HCT116 (cell line): ENCODE measurements around the gene CPSF4L. TPM values are rescaled to one million over a fixed set of nuclear protein-coding genes. Genes with fewer than 3 reads are reported as not detected.

Experiments
- ATAC-seq: fragments of 200-7000 bp; cut with Tn5 transposase; 2 replicates; pipeline ENCODE4 v1.9.1; 2020; ENCODE audit warnings: mild to moderate bottlenecking, moderate library complexity
- BruUV-seq: library from RNA; stranded (reverse); fragments of 400-500 nt; replicated peaks from 2 replicates; lab custom pipeline; 2021; lab: Mats Ljungman, UMichigan
- CTCF ChIA-PET: fragments of 300-600 bp; sonication (Branson Sonifier 250); formaldehyde crosslinking; loops from one replicate; lab custom pipeline; 2021; ENCODE audit warnings: antibody characterized with exemption; lab: Charles Lee
- POLR2A ChIA-PET: fragments of 300-600, 350-600 bp; sonication (Branson Sonifier 250); formaldehyde crosslinking; loops from one replicate; lab custom pipeline; 2021; ENCODE audit warnings: antibody characterized with exemption; lab: Charles Lee
- RAD21 ChIA-PET, 2 experiments: fragments of 300-600 bp; sonication (Branson Sonifier 250); formaldehyde crosslinking; loops; one replicate each; lab custom pipeline; 2023; ENCODE audit warnings: low total read pairs in 2 of 2; ENCODE audit not compliant: uncharacterized antibody in 2 of 2, unreplicated experiment in 2 of 2, low non-redundant PET in 1 of 2; lab: Charles Lee
- DNase-seq: peaks from one replicate; pipeline ENCODE4 v3.0.0-alpha.2; 2010; ENCODE audit warnings: low read depth, low spot score
- H2AFZ ChIP-seq: fragments of 200-600 bp; shearing (Covaris generic), sonication (generic); 2 replicates; pipeline ENCODE4 v1.6.1; 2017; ENCODE audit warnings: low read depth, mixed run types, mixed read lengths, antibody characterized with exemption, low read length; ENCODE audit not compliant: poor library complexity, severe bottlenecking
- H3K27ac ChIP-seq: 2 replicates; pipeline ENCODE4 v1.5.1; 2012; ENCODE audit warnings: low read depth, low read length
- H3K27me3 ChIP-seq: fragments of 200-600 bp; sonication (generic); 2 replicates; pipeline ENCODE4 v1.6.1; 2016; ENCODE audit warnings: mixed run types, low read length, mixed read lengths; ENCODE audit not compliant: insufficient read depth
- H3K36me3 ChIP-seq, 2 experiments: fragments of 200-500 bp in 1 of 2; fragments of 200-600 bp in 1 of 2; sonication (Bioruptor generic) in 1 of 2; sonication (generic) in 1 of 2; 2 replicates each; pipeline versions ENCODE4 v1.5.1 to v1.6.1; 2014 to 2016; ENCODE audit warnings: low read length in 2 of 2, inconsistent platforms in 1 of 2, mixed read lengths in 1 of 2, mixed run types in 1 of 2; ENCODE audit not compliant: insufficient read depth in 2 of 2, control insufficient read depth in 1 of 2
- H3K4me1 ChIP-seq, 2 experiments: fragments of 200-600 bp in 1 of 2; sonication (generic) in 1 of 2; 2 replicates each; pipeline versions ENCODE4 v1.5.1 to v1.6.1; 2012 to 2017; ENCODE audit warnings: low read length in 2 of 2, inconsistent platforms in 1 of 2, mild to moderate bottlenecking in 1 of 2, mixed read lengths in 1 of 2, mixed run types in 1 of 2, moderate library complexity in 1 of 2; ENCODE audit not compliant: insufficient read depth in 2 of 2, control insufficient read depth in 1 of 2
- H3K4me2 ChIP-seq: fragments of 200-600 bp; sonication (generic); 2 replicates; pipeline ENCODE4 v1.6.1; 2017; ENCODE audit warnings: mixed run types, low read length, mixed read lengths
- H3K4me3 ChIP-seq, 2 experiments: fragments of 200-600 bp in 1 of 2; sonication (generic) in 1 of 2; replicated peaks in 1 of 2; 2 replicates each; pipeline ENCODE4 v1.5.1; 2011 to 2016; ENCODE audit warnings: low read length in 2 of 2, control low read depth in 1 of 2, low read depth in 1 of 2, mild to moderate bottlenecking in 1 of 2, mixed read lengths in 1 of 2, mixed run types in 1 of 2
- H3K79me2 ChIP-seq: fragments of 200-600 bp; sonication (generic); 2 replicates; pipeline ENCODE4 v1.6.1; 2017; ENCODE audit warnings: mild to moderate bottlenecking, mixed run types, low read length, moderate library complexity, mixed read lengths; ENCODE audit not compliant: insufficient read depth
- H3K9ac ChIP-seq: fragments of 200-600 bp; sonication (generic); 2 replicates; pipeline ENCODE4 v1.6.1; 2016; ENCODE audit warnings: low read length, mixed read lengths
- H3K9me2 ChIP-seq: fragments of 200-600 bp; sonication (generic), shearing (Covaris generic); 2 replicates; pipeline ENCODE4 v1.6.1; 2017; ENCODE audit warnings: mixed run types, mild to moderate bottlenecking, moderate library complexity; ENCODE audit not compliant: insufficient read depth
- H3K9me3 ChIP-seq, 2 experiments: fragments of 200-500 bp in 1 of 2; fragments of 200-600 bp in 1 of 2; sonication (Bioruptor generic) in 1 of 2; sonication (generic) in 1 of 2; 2 replicates each; pipeline ENCODE4 v1.6.1; 2014 to 2017; ENCODE audit warnings: low read length in 2 of 2, mixed read lengths in 2 of 2, inconsistent platforms in 1 of 2, low read depth in 1 of 2, mild to moderate bottlenecking in 1 of 2, mixed run types in 1 of 2, moderate library complexity in 1 of 2; ENCODE audit not compliant: control insufficient read depth in 1 of 2, insufficient read depth in 1 of 2
- H4K20me1 ChIP-seq: fragments of 200-600 bp; sonication (generic), shearing (Covaris generic); 2 replicates; pipeline ENCODE4 v1.6.1; 2017; ENCODE audit warnings: mixed run types, mild to moderate bottlenecking, moderate library complexity; ENCODE audit not compliant: insufficient read depth
- ATF3 ChIP-seq: IDR thresholded peaks from 2 replicates; pipeline ENCODE4 v1.6.1; 2012
- ELF1 ChIP-seq: IDR thresholded peaks from 2 replicates; pipeline ENCODE4 v1.6.1; 2012; ENCODE audit warnings: low read depth, borderline replicate concordance
- EZH2 ChIP-seq: fragments of 200-600 bp; sonication (generic); IDR thresholded peaks from 2 replicates; pipeline ENCODE4 v1.6.1; 2017; ENCODE audit warnings: antibody characterized with exemption, mixed run types
- POLR2A ChIP-seq: IDR thresholded peaks from 2 replicates; pipeline ENCODE4 v1.7.0; 2011; ENCODE audit warnings: borderline replicate concordance; ENCODE audit not compliant: insufficient read depth, insufficient read length; ENCODE audit errors: extremely low read depth
- REST ChIP-seq: IDR thresholded peaks from 2 replicates; pipeline ENCODE4 v1.6.1; 2012; ENCODE audit warnings: low read depth
- intact Hi-C: fragments of 100-400 bp; cut with micrococcal nuclease; formaldehyde crosslinking; loops from 2 replicates; pipeline ENCODE4 v1.10.0; 2022
- total RNA-seq: library from RNA; stranded (reverse); gene quantifications from one replicate; pipeline ENCODE4 v1.2.1, GENCODE V29; 2021; ENCODE audit not compliant: unreplicated experiment

Gene CPSF4L
- total RNA-seq, 1 experiment from 2014 or later: not detected

GRCh38 chr17:73231395-73231794 is 30.3 kb downstream of the CPSF4L start:
- no TSS peak for BruUV-seq
- H4K20me1 ChIP-seq: peaks cover 6% of the 10 kb centered on the region; the same call in 1 of the 2 replicates
- peaks cover 16 to 21% of the 10 kb centered on the region in 2 experiments; a peak in 2 of 4 replicates for H3K36me3 ChIP-seq
- CTCF ChIA-PET: interaction anchor here (0.9 to 1.8 kb wide), 7 partner anchors 13 to 674 kb away, joined by 3 to 8 read pairs (median 4); no protein-coding TSS in a partner anchor
- ATAC-seq (no peak), DNase-seq (no peak)
- peaks cover 30 to 53% of the 10 kb centered on the region in 2 experiments for H3K4me1 ChIP-seq
- H3K79me2 ChIP-seq: peaks cover 73% of the 10 kb centered on the region
- RAD21 ChIA-PET: interaction anchor here in 1 of 2 experiments (1.1 kb wide), 1 partner anchor 505 kb away, joined by 3 read pairs; no protein-coding TSS in a partner anchor
- intact Hi-C loops: loop anchor here (5.0 kb wide), 1 partner anchor 504 kb away; no protein-coding TSS in a partner anchor
- no peaks in the 10 kb centered on the region for H3K9me2 ChIP-seq
- peak overlapping the region; percentile 89 to 92 for H3K4me3 ChIP-seq
- TF ChIP-seq POLR2A: no peak
- no peak for TF ChIP-seq ATF3
- no peak for TF ChIP-seq EZH2
- H3K9me3 ChIP-seq: no peaks in the 10 kb centered on the region
- H3K27me3 ChIP-seq: no peaks in the 10 kb centered on the region
- H3K4me2 ChIP-seq: peak overlapping the region; percentile 89
- peak overlapping the region; percentile 78 for H3K27ac ChIP-seq
- peak overlapping the region; percentile 75 for H3K9ac ChIP-seq
- POLR2A ChIA-PET: no interaction called here
- no peak overlapping the region for H2AFZ ChIP-seq

- no peaks in the 10 kb centered on the region for H3K9me2 ChIP-seq
- ATAC-seq (no peak), DNase-seq (no peak)
- peak overlapping the region in 1 of 2 experiments; percentile 2; a peak in 1 of 4 replicates for H3K4me3 ChIP-seq
- H3K9ac ChIP-seq: no peak overlapping the region
- peaks cover 3 to 12% of the 10 kb centered on the region in 2 experiments; a peak in 2 of 4 replicates for H3K36me3 ChIP-seq
- peaks cover 6% of the 10 kb centered on the region; the same call in 1 of the 2 replicates for H4K20me1 ChIP-seq
- ChIA-PET CTCF (no interaction called here), POLR2A (no interaction called here), RAD21 (no interaction called here)
- H3K27ac ChIP-seq: no peak overlapping the region
- peaks cover 30 to 53% of the 10 kb centered on the region in 2 experiments for H3K4me1 ChIP-seq
- H3K79me2 ChIP-seq: peaks cover 83% of the 10 kb centered on the region
- no peak for TF ChIP-seq ELF1
- TF ChIP-seq REST: no peak
- TF ChIP-seq, all 23 proteins: peak for 0
- intact Hi-C loops: loop anchor here (5.0 kb wide), 1 partner anchor 503 kb away; no protein-coding TSS in a partner anchor
- Histone ChIP-seq H3K4me2 (peak overlapping the region; percentile 89), H2AFZ (no peak overlapping the region), H3K27me3 (no peaks in the 10 kb centered on the region), H3K9me3 (no peaks in the 10 kb centered on the region)
- BruUV-seq: no TSS peak
Measured at GRCh38 chr17:73230088-73230487, 31.6 kb downstream of the CPSF4L start.
